GM20000 (cell line): Measurements from ENCODE around the gene TLR1.

ENCODE experiments used
- DNase-seq: peaks from one replicate; pipeline ENCODE4 v3.0.0; 2012; ENCODE audit warnings: low spot score
- TF ChIP-seq, protein P1 (sequence below): IDR thresholded peaks from 2 replicates; pipeline ENCODE4 v1.5.1; 2012; ENCODE audit warnings: mild to moderate bottlenecking, control low read depth; ENCODE audit errors: extremely low read depth, missing control alignments

TLR1 gene

DNA sequence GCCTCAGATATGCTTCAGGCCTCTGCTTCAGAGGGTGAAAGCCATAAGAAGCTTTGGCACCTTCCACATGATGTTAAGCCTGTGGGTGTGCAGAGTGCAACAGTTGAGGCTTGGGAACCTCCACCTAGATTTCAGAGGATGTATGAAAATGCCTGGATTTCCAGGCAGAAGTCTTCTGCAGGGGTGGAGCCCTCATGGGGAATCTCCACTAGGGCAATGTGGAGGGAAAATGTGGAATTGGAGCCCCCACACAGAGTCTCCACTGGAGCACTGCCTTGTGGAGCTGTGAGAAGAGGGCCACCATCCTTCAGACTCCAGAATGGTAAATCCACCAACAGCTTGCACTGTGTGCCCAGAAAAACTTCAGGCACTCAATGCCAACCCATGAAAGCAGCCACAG, 57.0 kb downstream of the TLR1 start:
- TF ChIP-seq, protein P1, sequence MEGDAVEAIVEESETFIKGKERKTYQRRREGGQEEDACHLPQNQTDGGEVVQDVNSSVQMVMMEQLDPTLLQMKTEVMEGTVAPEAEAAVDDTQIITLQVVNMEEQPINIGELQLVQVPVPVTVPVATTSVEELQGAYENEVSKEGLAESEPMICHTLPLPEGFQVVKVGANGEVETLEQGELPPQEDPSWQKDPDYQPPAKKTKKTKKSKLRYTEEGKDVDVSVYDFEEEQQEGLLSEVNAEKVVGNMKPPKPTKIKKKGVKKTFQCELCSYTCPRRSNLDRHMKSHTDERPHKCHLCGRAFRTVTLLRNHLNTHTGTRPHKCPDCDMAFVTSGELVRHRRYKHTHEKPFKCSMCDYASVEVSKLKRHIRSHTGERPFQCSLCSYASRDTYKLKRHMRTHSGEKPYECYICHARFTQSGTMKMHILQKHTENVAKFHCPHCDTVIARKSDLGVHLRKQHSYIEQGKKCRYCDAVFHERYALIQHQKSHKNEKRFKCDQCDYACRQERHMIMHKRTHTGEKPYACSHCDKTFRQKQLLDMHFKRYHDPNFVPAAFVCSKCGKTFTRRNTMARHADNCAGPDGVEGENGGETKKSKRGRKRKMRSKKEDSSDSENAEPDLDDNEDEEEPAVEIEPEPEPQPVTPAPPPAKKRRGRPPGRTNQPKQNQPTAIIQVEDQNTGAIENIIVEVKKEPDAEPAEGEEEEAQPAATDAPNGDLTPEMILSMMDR, result no peak

More for the DNA sequence above, 57.0 kb downstream of the TLR1 start:
- DNase-seq, result no peak
